GM13977 (cell line): ENCODE measurements around the gene LIMCH1.
"Not testable (repeated sequence)": the region's sequence is repeated elsewhere in the genome, so short reads cannot be mapped to it uniquely, and the experiment has no call there.

ENCODE experiments used
- DNase-seq: peaks from one replicate; pipeline ENCODE4 v3.0.0; 2012; ENCODE audit warnings: low spot score
- CTCF ChIP-seq: IDR thresholded peaks from 2 replicates; pipeline ENCODE4 v1.5.1; 2012; ENCODE audit warnings: mild to moderate bottlenecking, control low read depth; ENCODE audit not compliant: insufficient read depth; ENCODE audit errors: extremely low read depth, missing control alignments
- in situ Hi-C: fragments of 300-500 bp; cut with MboI; formaldehyde crosslinking; loops from one replicate; pipeline ENCODE4 v1.12.0; 2022; ENCODE audit warnings: low sequenced_read_pairs, low pct_unique_long_range_greater_than_20kb, mixed read lengths, inconsistent platforms; ENCODE audit not compliant: unreplicated experiment

Gene LIMCH1

GRCh38 chr4:41646862-41647261, 108.9 kb downstream of the LIMCH1 start:
- no peak for DNase-seq
- in situ Hi-C loops = no loop called here
- TF ChIP-seq CTCF = no peak

- TF ChIP-seq CTCF = no peak
- in situ Hi-C loops = no loop called here
- no peak for DNase-seq
Observed at GRCh38 chr4:41647383-41647782, 109.4 kb downstream of the LIMCH1 start.

GRCh38 chr4:41651150-41651549, 113.2 kb downstream of the LIMCH1 start:
- in situ Hi-C loops = loop anchor here (25.0 kb wide), 1 partner anchor 364 kb away; no protein-coding TSS in a partner anchor
- not testable (repeated sequence) for DNase-seq

GRCh38 chr4:41652971-41653370, 115.0 kb downstream of the LIMCH1 start:
- no peak for TF ChIP-seq CTCF
- in situ Hi-C loops = loop anchor here (25.0 kb wide), 1 partner anchor 366 kb away; no protein-coding TSS in a partner anchor
- DNase-seq = no peak

GRCh38 chr4:41653523-41653922, 115.6 kb downstream of the LIMCH1 start:
- in situ Hi-C loops = loop anchor here (25.0 kb wide), 1 partner anchor 366 kb away; no protein-coding TSS in a partner anchor
- TF ChIP-seq CTCF = no peak
- DNase-seq = no peak

- in situ Hi-C loops = loop anchor here (25.0 kb wide), 1 partner anchor 368 kb away; no protein-coding TSS in a partner anchor
- DNase-seq = no peak
- no peak for TF ChIP-seq CTCF
Observed at GRCh38 chr4:41655177-41655576, 117.2 kb downstream of the LIMCH1 start.

- DNase-seq = no peak
- in situ Hi-C loops = loop anchor here (25.0 kb wide), 1 partner anchor 369 kb away; no protein-coding TSS in a partner anchor
- no peak for TF ChIP-seq CTCF
Observed at GRCh38 chr4:41656106-41656505, 118.1 kb downstream of the LIMCH1 start.
